Neuron (in vitro differentiated cells): ENCODE results near the gene HDAC4.
"Not testable (repeated sequence)": the region's sequence is repeated elsewhere in the genome, so short reads cannot be mapped to it uniquely, and the experiment has no call there.

ENCODE experiments used
- H2AFZ ChIP-seq: one replicate; pipeline ENCODE4 v1.6.1; 2013; ENCODE audit warnings: low read depth, mild to moderate bottlenecking, inconsistent platforms, low read length, moderate library complexity
- H3K27me3 ChIP-seq: one replicate; pipeline ENCODE4 v1.6.1; 2013; ENCODE audit warnings: low read length; ENCODE audit not compliant: insufficient read depth
- H3K36me3 ChIP-seq: one replicate; pipeline ENCODE4 v1.6.1; 2013; ENCODE audit warnings: low read length; ENCODE audit not compliant: insufficient read depth
- H3K4me1 ChIP-seq: one replicate; pipeline ENCODE4 v1.6.1; 2013; ENCODE audit warnings: low read length; ENCODE audit not compliant: insufficient read depth
- H3K4me3 ChIP-seq: 2 replicates; pipeline ENCODE4 v1.5.1; 2013; ENCODE audit warnings: mild to moderate bottlenecking, low read length, moderate library complexity
- H3K9me3 ChIP-seq: one replicate; pipeline ENCODE4 v1.6.1; 2013; ENCODE audit warnings: low read length

The HDAC4 gene

GRCh38 chr2:239075918-239076758, 324.7 kb downstream of the HDAC4 start:
- Histone ChIP-seq H3K27me3 (no peaks in the 10 kb centered on the region), H3K4me1 (no peaks in the 10 kb centered on the region), H2AFZ (no peak overlapping the region), H3K4me3 (no peak overlapping the region), H3K9me3 (peaks cover 2% of the 10 kb centered on the region), H3K36me3 (peaks cover 30% of the 10 kb centered on the region)

- Histone ChIP-seq H3K9me3 (peaks cover 2% of the 10 kb centered on the region), H3K4me1 (no peaks in the 10 kb centered on the region), H2AFZ (no peak overlapping the region), H3K27me3 (no peaks in the 10 kb centered on the region), H3K4me3 (no peak overlapping the region), H3K36me3 (peaks cover 26% of the 10 kb centered on the region)
These were observed 326.9 kb downstream of the HDAC4 start for GRCh38 chr2:239073745-239074530.

GRCh38 chr2:239073270-239073669, 327.6 kb downstream of the HDAC4 start:
- Histone ChIP-seq H3K36me3 (peaks cover 28% of the 10 kb centered on the region), H2AFZ (no peak overlapping the region), H3K27me3 (no peaks in the 10 kb centered on the region), H3K9me3 (peaks cover 2% of the 10 kb centered on the region), H3K4me3 (no peak overlapping the region), H3K4me1 (no peaks in the 10 kb centered on the region)

- H2AFZ ChIP-seq: no peak overlapping the region
- H3K4me3 ChIP-seq: no peak overlapping the region
- peaks cover 29% of the 10 kb centered on the region for H3K36me3 ChIP-seq
- H3K27me3 ChIP-seq: no peaks in the 10 kb centered on the region
- no peaks in the 10 kb centered on the region for H3K4me1 ChIP-seq
- peaks cover 2% of the 10 kb centered on the region for H3K9me3 ChIP-seq
These were observed 328.0 kb downstream of the HDAC4 start for GRCh38 chr2:239072786-239073185.

GRCh38 chr2:239070466-239070865, 330.4 kb downstream of the HDAC4 start:
- H3K4me3 ChIP-seq: no peak overlapping the region
- peaks cover 2% of the 10 kb centered on the region for H3K9me3 ChIP-seq
- H3K27me3 ChIP-seq: no peaks in the 10 kb centered on the region
- H3K36me3 ChIP-seq: peaks cover 47% of the 10 kb centered on the region
- no peaks in the 10 kb centered on the region for H3K4me1 ChIP-seq
- H2AFZ ChIP-seq: no peak overlapping the region

GRCh38 chr2:239069362-239070333, 331.2 kb downstream of the HDAC4 start:
- not testable (repeated sequence) for H3K9me3 ChIP-seq, H3K27me3 ChIP-seq, H2AFZ ChIP-seq, H3K4me3 ChIP-seq, H3K4me1 ChIP-seq
- H3K36me3 ChIP-seq: peaks cover 55% of the 10 kb centered on the region

GRCh38 chr2:239068411-239068810, 332.4 kb downstream of the HDAC4 start:
- no peak overlapping the region for H2AFZ ChIP-seq
- no peaks in the 10 kb centered on the region for H3K27me3 ChIP-seq
- H3K4me1 ChIP-seq: no peaks in the 10 kb centered on the region
- H3K36me3 ChIP-seq: peaks cover 54% of the 10 kb centered on the region
- no peak overlapping the region for H3K4me3 ChIP-seq
- H3K9me3 ChIP-seq: peaks cover 2% of the 10 kb centered on the region

GRCh38 chr2:239067196-239067865, 333.5 kb downstream of the HDAC4 start:
- peaks cover 46% of the 10 kb centered on the region for H3K36me3 ChIP-seq
- H2AFZ ChIP-seq: no peak overlapping the region

GRCh38 chr2:239066597-239066996, 334.2 kb downstream of the HDAC4 start:
- Histone ChIP-seq H3K36me3 (peaks cover 42% of the 10 kb centered on the region), H3K4me3 (no peak overlapping the region), H3K27me3 (no peaks in the 10 kb centered on the region), H3K4me1 (no peaks in the 10 kb centered on the region), H2AFZ (no peak overlapping the region), H3K9me3 (peaks cover 2% of the 10 kb centered on the region)

More at GRCh38 chr2:239067196-239067865, 333.5 kb downstream of the HDAC4 start:
- peaks cover 2% of the 10 kb centered on the region for H3K9me3 ChIP-seq
- H3K4me3 ChIP-seq: no peak overlapping the region
- no peaks in the 10 kb centered on the region for H3K4me1 ChIP-seq
- no peaks in the 10 kb centered on the region for H3K27me3 ChIP-seq

- Histone ChIP-seq H2AFZ (no peak overlapping the region), H3K36me3 (peaks cover 45% of the 10 kb centered on the region), H3K27me3 (no peaks in the 10 kb centered on the region), H3K4me3 (no peak overlapping the region), H3K4me1 (no peaks in the 10 kb centered on the region), H3K9me3 (peaks cover 2% of the 10 kb centered on the region)
These were observed 334.9 kb downstream of the HDAC4 start for GRCh38 chr2:239065962-239066361.

- peaks cover 2% of the 10 kb centered on the region for H3K9me3 ChIP-seq
- no peak overlapping the region for H2AFZ ChIP-seq
- no peak overlapping the region for H3K4me3 ChIP-seq
- H3K27me3 ChIP-seq: no peaks in the 10 kb centered on the region
- no peaks in the 10 kb centered on the region for H3K4me1 ChIP-seq
- peaks cover 45% of the 10 kb centered on the region for H3K36me3 ChIP-seq
These were observed 335.3 kb downstream of the HDAC4 start for GRCh38 chr2:239065537-239065936.

GRCh38 chr2:239064891-239065290, 335.9 kb downstream of the HDAC4 start:
- H3K9me3 ChIP-seq: peaks cover 5% of the 10 kb centered on the region
- H3K36me3 ChIP-seq: peaks cover 45% of the 10 kb centered on the region
- H3K27me3 ChIP-seq: no peaks in the 10 kb centered on the region
- no peak overlapping the region for H2AFZ ChIP-seq
- H3K4me1 ChIP-seq: no peaks in the 10 kb centered on the region
- H3K4me3 ChIP-seq: no peak overlapping the region
